H1 (cell line): ENCODE data around the gene DCUN1D4. TPM values are rescaled to one million over a fixed set of nuclear protein-coding genes. Genes with fewer than 3 reads are reported as not detected.

Source experiments
- CTCF ChIA-PET: fragments of 300-600 bp; sonication (Branson Sonifier 250); formaldehyde crosslinking; loops from one replicate; lab custom pipeline; 2021; ENCODE audit not compliant: partially characterized antibody; lab: Charles Lee
- POLR2A ChIA-PET: fragments of 300-600 bp; sonication (Branson Sonifier 250); formaldehyde crosslinking; loops from one replicate; lab custom pipeline; 2021; ENCODE audit warnings: inconsistent platforms; ENCODE audit not compliant: partially characterized antibody; lab: Charles Lee
- DNase-seq, 2 experiments: peaks; one replicate each; pipeline versions ENCODE4 v3.0.0 to v3.0.0-alpha.2; 2010 to 2022; ENCODE audit warnings: low spot score in 2 of 2, low read depth in 1 of 2, mixed read lengths in 1 of 2
- FAIRE-seq: peaks from 2 replicates; lab custom pipeline; 2011; peaks lifted over from hg19 to GRCh38; lab: Jason Lieb, UNC
- H2AFZ ChIP-seq: 2 replicates; pipeline ENCODE4 v1.8.1; 2012; ENCODE audit warnings: low read length, inconsistent platforms
- H2AK5ac ChIP-seq: 2 replicates; pipeline ENCODE4 v1.6.1; 2013; ENCODE audit warnings: low read depth, low read length
- H2BK120ac ChIP-seq: replicated peaks from 2 replicates; pipeline ENCODE3; 2013; ENCODE audit warnings: low read depth, low read length, inconsistent platforms
- H2BK12ac ChIP-seq: 2 replicates; pipeline ENCODE4 v1.6.1; 2013; ENCODE audit warnings: low read depth, low read length
- H2BK15ac ChIP-seq: 2 replicates; pipeline ENCODE4 v1.6.1; 2013; ENCODE audit warnings: low read length
- H2BK20ac ChIP-seq: 2 replicates; pipeline ENCODE4 v1.6.1; 2013; ENCODE audit warnings: low read length
- H2BK5ac ChIP-seq: 2 replicates; pipeline ENCODE4 v1.6.1; 2013; ENCODE audit warnings: low read depth, low read length
- H3K14ac ChIP-seq: 2 replicates; pipeline ENCODE4 v1.6.1; 2013; ENCODE audit warnings: inconsistent platforms; ENCODE audit not compliant: insufficient read length
- H3K18ac ChIP-seq: 2 replicates; pipeline ENCODE4 v1.6.1; 2013; ENCODE audit warnings: low read length; ENCODE audit errors: extremely low read depth
- H3K23ac ChIP-seq: 2 replicates; pipeline ENCODE4 v1.6.1; 2013; ENCODE audit warnings: inconsistent platforms; ENCODE audit not compliant: insufficient read length
- H3K23me2 ChIP-seq: 2 replicates; pipeline ENCODE4 v1.6.1; 2013; ENCODE audit warnings: low read depth, low read length
- H3K27ac ChIP-seq: 2 replicates; pipeline ENCODE4 v1.6.1; 2011; ENCODE audit warnings: low read depth, low read length, inconsistent platforms
- H3K27me3 ChIP-seq, 4 experiments: replicated peaks in 1 of 4; 1 replicate in 1 of 4; 2 replicates in 3 of 4; pipeline versions ENCODE4 v1.6.1 to v1.8.1; 2011 to 2013; ENCODE audit warnings: low read length in 3 of 4, mild to moderate bottlenecking in 3 of 4, inconsistent platforms in 2 of 4, mixed read lengths in 2 of 4, moderate library complexity in 1 of 4; ENCODE audit not compliant: control insufficient read depth in 3 of 4, insufficient read depth in 3 of 4; ENCODE audit errors: extremely low read depth in 1 of 4
- H3K36me3 ChIP-seq, 4 experiments: 2 replicates each; pipeline versions ENCODE4 v1.6.1 to v1.8.1; 2011 to 2013; ENCODE audit warnings: mild to moderate bottlenecking in 4 of 4, low read length in 3 of 4, moderate library complexity in 2 of 4, control low read depth in 1 of 4, inconsistent platforms in 1 of 4; ENCODE audit not compliant: insufficient read depth in 4 of 4, control insufficient read depth in 2 of 4
- H3K4ac ChIP-seq: replicated peaks from 2 replicates; pipeline ENCODE3; 2013; ENCODE audit warnings: low read length, low read depth, mixed read lengths, inconsistent platforms; ENCODE audit not compliant: insufficient read length
- H3K4me1 ChIP-seq, 4 experiments: replicated peaks in 1 of 4; 1 replicate in 1 of 4; 2 replicates in 3 of 4; pipeline versions ENCODE4 v1.6.1 to v1.8.1; 2011 to 2013; ENCODE audit warnings: low read length in 3 of 4, inconsistent platforms in 2 of 4, mixed read lengths in 1 of 4; ENCODE audit not compliant: insufficient read depth in 4 of 4, control insufficient read depth in 3 of 4
- H3K4me2 ChIP-seq, 2 experiments: 2 replicates each; pipeline versions ENCODE4 v1.6.1 to v1.8.1; 2011 to 2013; ENCODE audit warnings: low read depth in 2 of 2, low read length in 2 of 2, control low read depth in 1 of 2, inconsistent platforms in 1 of 2, mild to moderate bottlenecking in 1 of 2; ENCODE audit not compliant: insufficient read depth in 1 of 2
- H3K4me3 ChIP-seq, 4 experiments: fragments of 200-600, 300-600 bp in 1 of 4; sonication (generic), shearing (Covaris generic), sonication (Bioruptor Twin) in 1 of 4; 2 replicates each; pipeline versions ENCODE4 v1.5.1 to v1.8.1; 2011 to 2016; ENCODE audit warnings: low read length in 4 of 4, low read depth in 3 of 4, control low read depth in 2 of 4, inconsistent platforms in 2 of 4, mild to moderate bottlenecking in 2 of 4, mixed read lengths in 1 of 4, moderate library complexity in 1 of 4; ENCODE audit not compliant: insufficient read depth in 2 of 4; ENCODE audit errors: extremely low read depth in 1 of 4
- H3K56ac ChIP-seq: replicated peaks from 2 replicates; pipeline ENCODE3; 2013; ENCODE audit warnings: low read depth, mild to moderate bottlenecking, mixed read lengths, low read length, inconsistent platforms; ENCODE audit not compliant: insufficient read length
- H3K79me1 ChIP-seq: 2 replicates; pipeline ENCODE4 v1.6.1; 2013; ENCODE audit warnings: low read depth, low read length, control low read depth
- H3K79me2 ChIP-seq, 2 experiments: 2 replicates each; pipeline versions ENCODE4 v1.6.1 to v1.8.1; 2012 to 2013; ENCODE audit warnings: low read length in 2 of 2, mild to moderate bottlenecking in 2 of 2, inconsistent platforms in 1 of 2; ENCODE audit not compliant: insufficient read depth in 2 of 2, control insufficient read depth in 1 of 2
- H3K9ac ChIP-seq, 4 experiments: replicated peaks in 1 of 4; 1 replicate in 1 of 4; 2 replicates in 3 of 4; pipeline versions ENCODE4 v1.6.1 to v1.8.1; 2011 to 2013; ENCODE audit warnings: low read depth in 3 of 4, low read length in 3 of 4, control low read depth in 2 of 4, mild to moderate bottlenecking in 2 of 4, moderate library complexity in 2 of 4, inconsistent platforms in 1 of 4; ENCODE audit errors: extremely low read depth in 1 of 4
- H3K9me3 ChIP-seq, 2 experiments: 2 replicates each; pipeline versions ENCODE4 v1.6.1 to v1.8.1; 2012 to 2013; ENCODE audit warnings: mild to moderate bottlenecking in 2 of 2, moderate library complexity in 2 of 2, control low read depth in 1 of 2, inconsistent platforms in 1 of 2, low read depth in 1 of 2, low read length in 1 of 2, mixed read lengths in 1 of 2; ENCODE audit not compliant: insufficient read depth in 2 of 2
- H4K20me1 ChIP-seq, 2 experiments: replicated peaks in 1 of 2; 2 replicates each; pipeline versions ENCODE3 to v1.8.1; 2011 to 2013; ENCODE audit warnings: inconsistent platforms in 2 of 2, low read length in 2 of 2, mild to moderate bottlenecking in 1 of 2; ENCODE audit not compliant: insufficient read depth in 2 of 2, control insufficient read depth in 1 of 2
- H4K5ac ChIP-seq: 2 replicates; pipeline ENCODE4 v1.6.1; 2013; ENCODE audit warnings: low read length, low read depth, mixed read lengths, inconsistent platforms; ENCODE audit not compliant: insufficient read length
- H4K8ac ChIP-seq: 2 replicates; pipeline ENCODE4 v1.8.0; 2013; ENCODE audit warnings: mild to moderate bottlenecking, moderate library complexity, low read length, inconsistent platforms; ENCODE audit not compliant: insufficient read depth; ENCODE audit errors: extremely low read depth
- H4K91ac ChIP-seq: replicated peaks from 2 replicates; pipeline ENCODE3; 2013; ENCODE audit warnings: low read length, mixed read lengths, inconsistent platforms; ENCODE audit not compliant: insufficient read length
- BCL11A ChIP-seq, 2 experiments: IDR thresholded peaks; one replicate each; pipeline ENCODE4 v1.6.1; 2011; ENCODE audit warnings: low read depth in 2 of 2, low read length in 2 of 2, mild to moderate bottlenecking in 2 of 2
- CBX5 ChIP-seq: fragments of 300-800, 300-1000 bp; sonication (generic); IDR thresholded peaks from 2 replicates; pipeline ENCODE4 v1.7.1; 2016; ENCODE audit warnings: antibody characterized with exemption, low read length, low read depth
- CREB1 ChIP-seq: IDR thresholded peaks from 2 replicates; pipeline ENCODE4 v1.6.1; 2012; ENCODE audit warnings: inconsistent platforms
- EZH2 ChIP-seq: fragments of 200-600 bp; sonication (generic); IDR thresholded peaks from 2 replicates; pipeline ENCODE4 v1.7.1; 2012; ENCODE audit warnings: low read depth, mild to moderate bottlenecking, moderate library complexity, low read length, inconsistent platforms; ENCODE audit not compliant: severe bottlenecking
- JUND ChIP-seq: IDR thresholded peaks from 2 replicates; pipeline ENCODE4 v1.6.1; 2011; ENCODE audit warnings: mild to moderate bottlenecking, improper control_type of control experiment, low read length
- KDM4A ChIP-seq: IDR thresholded peaks from one replicate; pipeline ENCODE4 v1.7.1; 2012; ENCODE audit warnings: low read depth, mild to moderate bottlenecking, moderate library complexity, low read length, inconsistent platforms; ENCODE audit not compliant: severe bottlenecking
- KDM5A ChIP-seq: fragments of 200-600 bp; IDR thresholded peaks from 2 replicates; pipeline ENCODE4 v1.7.1; 2012; ENCODE audit warnings: mild to moderate bottlenecking, low read length, inconsistent platforms, mixed read lengths
- POLR2AphosphoS5 ChIP-seq: IDR thresholded peaks from 2 replicates; pipeline ENCODE4 v1.6.1; 2011; ENCODE audit warnings: low read depth, low read length
- SAP30 ChIP-seq: fragments of 300-600 bp; sonication (generic); IDR thresholded peaks from 2 replicates; pipeline ENCODE4 v1.7.1; 2012; ENCODE audit warnings: low read length, moderate library complexity, mild to moderate bottlenecking, inconsistent platforms; ENCODE audit not compliant: insufficient read depth, insufficient replicate concordance
- SIRT6 ChIP-seq: IDR thresholded peaks from one replicate; pipeline ENCODE4 v1.7.1; 2012; ENCODE audit warnings: low read length, inconsistent platforms
- TAF7 ChIP-seq: optimal IDR thresholded peaks from 2 replicates; pipeline ENCODE3; 2011; ENCODE audit warnings: low read depth, mild to moderate bottlenecking, inconsistent platforms, low read length, moderate library complexity, borderline replicate concordance
- WGBS, 2 experiments: shearing (Covaris generic) in 1 of 2; methylation state at CpG; one replicate each; pipeline versions ENCODE4 v1.1.6 to v1.1.7; 2013 to 2015; ENCODE audit warnings: low lambda C conversion rate in 2 of 2, mixed read lengths in 2 of 2, inconsistent platforms in 1 of 2, low coverage in 1 of 2, missing lambda C conversion rate in 1 of 2; ENCODE audit not compliant: insufficient replicate concordance in 2 of 2, insufficient coverage in 1 of 2, insufficient read length in 1 of 2; ENCODE audit errors: extremely low coverage in 1 of 2, missing lambda C conversion rate in 1 of 2; 5-methylcytosine and 5-hydroxymethylcytosine counted together
- polyA plus RNA-seq, 7 experiments: library from polyadenylated mRNA; depleted of rRNA in 3 of 7; stranded (reverse) in 5 of 7; unstranded in 2 of 7; fragments of >200 nt in 5 of 7; fragments of 200-250 nt in 2 of 7; gene quantifications; 1 replicate in 5 of 7; 2 replicates in 1 of 7; 4 replicates in 1 of 7; pipeline versions ENCODE4 v1.2.1 to v1.2.3, GENCODE V29; 2011 to 2013; ENCODE audit warnings: missing spikeins in 2 of 7, mixed read lengths in 2 of 7
- total RNA-seq: library from RNA; stranded (reverse); fragmentation: NEBNext Ultra II Directional; extraction: Animal tissue kit (Norgen Biotek cat#: 25700); gene quantifications from 2 replicates; pipeline ENCODE4 v1.2.1, GENCODE V29; 2021
- TF ChIP-seq, protein P1 (sequence below): IDR thresholded peaks from 2 replicates; pipeline ENCODE4 v1.6.1; 2012; ENCODE audit warnings: low read length, inconsistent platforms

Gene DCUN1D4
- total and polyA plus RNA-seq, 2 of the 8 experiments (the other 6 are each of a cell fraction or from before 2014, with no cell fraction given), result 22.9 to 55.9 TPM

DNA sequence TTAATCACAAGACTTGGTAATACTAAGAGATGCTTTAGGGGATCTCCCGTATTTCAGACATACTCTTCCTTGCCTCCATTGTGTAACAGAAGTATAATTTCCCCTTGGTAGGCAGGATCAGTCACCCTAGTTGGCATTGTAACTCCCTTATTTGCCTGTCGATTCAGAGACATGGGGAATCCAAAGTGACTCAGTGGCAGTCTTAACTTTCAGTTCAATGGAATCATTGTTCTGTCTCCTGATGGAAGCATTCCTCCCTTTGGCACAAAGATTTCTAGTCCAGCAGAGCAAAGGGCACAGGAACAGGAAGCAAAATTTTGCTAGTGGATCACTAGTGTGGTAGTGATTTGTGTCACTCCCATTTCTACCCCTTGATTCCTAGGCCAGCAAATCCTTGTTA, 80.4 kb downstream of the DCUN1D4 start:
- Histone ChIP-seq H3K4ac (no peak overlapping the region), H3K9me3 (no peaks in the 10 kb centered on the region), H3K79me1 (no peaks in the 10 kb centered on the region), H2BK20ac (no peak overlapping the region), H3K36me3 (no peaks in the 10 kb centered on the region), H2AK5ac (no peak overlapping the region), H4K5ac (no peak overlapping the region), H4K20me1 (no peaks in the 10 kb centered on the region), H3K23me2 (no peaks in the 10 kb centered on the region), H3K9ac (no peak overlapping the region), H3K79me2 (no peaks in the 10 kb centered on the region), H3K23ac (no peak overlapping the region), H2AFZ (no peak overlapping the region), H4K8ac (no peak overlapping the region), H4K91ac (no peak overlapping the region), H3K4me1 (no peaks in the 10 kb centered on the region), H3K4me2 (no peak overlapping the region), H2BK120ac (no peak overlapping the region), H3K27ac (no peak overlapping the region), H2BK12ac (no peak overlapping the region), H3K18ac (no peak overlapping the region), H3K27me3 (no peaks in the 10 kb centered on the region), H3K56ac (no peak overlapping the region), H2BK15ac (no peak overlapping the region), H2BK5ac (no peak overlapping the region), H3K14ac (no peak overlapping the region), H3K4me3 (no peak overlapping the region)
- no peak for FAIRE-seq
- ChIA-PET POLR2A (no interaction called here), CTCF (no interaction called here)
- 81% methylated on average over 2 of the region's 2 CpGs; no CpG with 5 or more reads in 1 of the 2 experiments for WGBS, 2 experiments
- DNase-seq, result no peak
- TF ChIP-seq JUND, result no peak
- no peak for TF ChIP-seq SAP30
- TF ChIP-seq, protein P1, sequence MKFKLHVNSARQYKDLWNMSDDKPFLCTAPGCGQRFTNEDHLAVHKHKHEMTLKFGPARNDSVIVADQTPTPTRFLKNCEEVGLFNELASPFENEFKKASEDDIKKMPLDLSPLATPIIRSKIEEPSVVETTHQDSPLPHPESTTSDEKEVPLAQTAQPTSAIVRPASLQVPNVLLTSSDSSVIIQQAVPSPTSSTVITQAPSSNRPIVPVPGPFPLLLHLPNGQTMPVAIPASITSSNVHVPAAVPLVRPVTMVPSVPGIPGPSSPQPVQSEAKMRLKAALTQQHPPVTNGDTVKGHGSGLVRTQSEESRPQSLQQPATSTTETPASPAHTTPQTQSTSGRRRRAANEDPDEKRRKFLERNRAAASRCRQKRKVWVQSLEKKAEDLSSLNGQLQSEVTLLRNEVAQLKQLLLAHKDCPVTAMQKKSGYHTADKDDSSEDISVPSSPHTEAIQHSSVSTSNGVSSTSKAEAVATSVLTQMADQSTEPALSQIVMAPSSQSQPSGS, result no peak
- TF ChIP-seq KDM5A, result no peak
- no peak for TF ChIP-seq BCL11A (IDR thresholded peaks at IDR 0.05; ENCODE audit: low read depth in 2 of 2, low read length in 2 of 2)
- TF ChIP-seq EZH2, result no peak
- TF ChIP-seq TAF7, result no peak
- TF ChIP-seq SIRT6, result no peak
- no peak for TF ChIP-seq CBX5
- TF ChIP-seq POLR2AphosphoS5, result no peak
- TF ChIP-seq CREB1, result no peak
- no peak for TF ChIP-seq KDM4A
